Adrenal gland (tissue), 5 donors: ENCODE results near the gene FMOD.

Experiments
- POLR2A ChIP-seq, 2 donors: fragments of 450-650 bp; IDR thresholded peaks; one replicate each; pipeline ENCODE4 v1.6.1; 2017; ENCODE audit warnings: antibody characterized with exemption in 2 of 2, mild to moderate bottlenecking in 2 of 2, moderate library complexity in 1 of 2
- TF ChIP-seq, protein P1 (sequence below), 6 experiments: fragments of 450-650 bp in 4 of 6; fragments of 200-600 bp in 2 of 6; sonication (generic) in 1 of 6; IDR thresholded peaks; 1 replicate in 5 of 6; 2 replicates in 1 of 6; pipeline versions ENCODE4 v1.5.1 to v1.8.0; 2016 to 2021; ENCODE audit warnings: antibody characterized with exemption in 6 of 6, mild to moderate bottlenecking in 2 of 6, moderate library complexity in 1 of 6
- donor health status: DM: no; HTN: no; CAD: no.

- TF ChIP-seq, protein P1, sequence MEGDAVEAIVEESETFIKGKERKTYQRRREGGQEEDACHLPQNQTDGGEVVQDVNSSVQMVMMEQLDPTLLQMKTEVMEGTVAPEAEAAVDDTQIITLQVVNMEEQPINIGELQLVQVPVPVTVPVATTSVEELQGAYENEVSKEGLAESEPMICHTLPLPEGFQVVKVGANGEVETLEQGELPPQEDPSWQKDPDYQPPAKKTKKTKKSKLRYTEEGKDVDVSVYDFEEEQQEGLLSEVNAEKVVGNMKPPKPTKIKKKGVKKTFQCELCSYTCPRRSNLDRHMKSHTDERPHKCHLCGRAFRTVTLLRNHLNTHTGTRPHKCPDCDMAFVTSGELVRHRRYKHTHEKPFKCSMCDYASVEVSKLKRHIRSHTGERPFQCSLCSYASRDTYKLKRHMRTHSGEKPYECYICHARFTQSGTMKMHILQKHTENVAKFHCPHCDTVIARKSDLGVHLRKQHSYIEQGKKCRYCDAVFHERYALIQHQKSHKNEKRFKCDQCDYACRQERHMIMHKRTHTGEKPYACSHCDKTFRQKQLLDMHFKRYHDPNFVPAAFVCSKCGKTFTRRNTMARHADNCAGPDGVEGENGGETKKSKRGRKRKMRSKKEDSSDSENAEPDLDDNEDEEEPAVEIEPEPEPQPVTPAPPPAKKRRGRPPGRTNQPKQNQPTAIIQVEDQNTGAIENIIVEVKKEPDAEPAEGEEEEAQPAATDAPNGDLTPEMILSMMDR (IDR thresholded peaks at IDR 0.05) = no peak
- TF ChIP-seq POLR2A (IDR thresholded peaks at IDR 0.05) = no peak
These were observed 2.6 kb upstream of the FMOD start for GRCh38 chr1:203353486-203353885.
